ENCODE data around the gene FANCB. TPM values are rescaled to one million over a fixed set of nuclear protein-coding genes. Genes with fewer than 3 reads are reported as not detected.

FANCB gene
- total RNA-seq, 8 experiments from 2014 or later = 0.78 to 7.4 (median 2.5) TPM

DNA sequence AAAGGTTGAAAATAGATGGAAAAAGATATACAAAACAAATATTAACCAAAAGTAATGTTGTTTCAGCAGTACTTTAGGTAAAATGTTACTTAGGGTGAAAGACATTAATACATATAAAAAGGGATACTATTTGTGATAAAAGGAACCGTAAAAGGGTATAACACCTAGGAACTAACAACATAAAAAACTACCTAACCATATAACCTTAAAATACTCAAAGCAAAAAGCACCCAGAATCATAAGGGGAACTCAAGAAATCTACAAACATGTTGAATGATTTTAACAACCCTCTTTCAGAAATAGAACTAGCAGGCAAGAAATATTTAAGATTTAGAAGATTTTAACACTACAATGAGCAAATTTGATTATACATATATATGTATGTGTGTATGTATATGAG is 11.8 kb upstream of the FANCB start:
- H3K4me3 ChIP-seq = no peak overlapping the region

DNA sequence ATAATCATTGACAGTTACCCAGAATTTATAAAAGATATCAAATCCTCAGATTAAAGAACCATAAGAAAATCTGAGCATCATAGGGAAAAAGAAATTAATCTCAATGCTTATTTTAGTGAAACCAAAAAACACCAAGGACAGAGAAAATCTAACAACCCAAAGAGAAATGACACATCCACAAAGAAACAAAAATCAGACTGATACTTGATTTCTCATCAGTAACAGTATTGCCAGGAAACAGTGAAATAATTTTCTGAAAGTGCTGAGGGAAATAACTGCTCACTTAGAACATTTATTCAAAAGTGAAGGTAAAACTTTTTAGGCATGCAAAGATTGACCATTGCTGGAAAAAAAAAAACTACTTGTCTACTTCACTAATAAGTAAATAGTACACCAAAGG is 11.0 kb upstream of the FANCB start:
- ATAC-seq (replicated peaks in 6 of 8) = no peak
- in situ Hi-C loops (cut with MboI; ENCODE audit: low pct_unique_long_range_greater_than_20kb in 2 of 9, low sequenced_read_pairs in 9 of 9, unreplicated experiment in 9 of 9) = no loop called here
- H3K4me3 ChIP-seq = no peak overlapping the region
- no peaks in the 10 kb centered on the region for H3K4me1 ChIP-seq (replicated peaks in 1 of 2)
- no peak overlapping the region for H3K27ac ChIP-seq

More for the DNA sequence above, 11.8 kb upstream of the FANCB start:
- H3K27ac ChIP-seq = no peak overlapping the region
- no peaks in the 10 kb centered on the region for H3K4me1 ChIP-seq (replicated peaks in 1 of 2)
- ATAC-seq (replicated peaks in 6 of 8) = no peak
- 50 to 100% (median 80%) methylated on average over 1 of the region's 1 CpG; no CpG with 5 or more reads in 5 of the 10 experiments for WGBS, 10 experiments
- in situ Hi-C loops (cut with MboI; ENCODE audit: low pct_unique_long_range_greater_than_20kb in 2 of 9, low sequenced_read_pairs in 9 of 9, unreplicated experiment in 9 of 9) = no loop called here

DNA sequence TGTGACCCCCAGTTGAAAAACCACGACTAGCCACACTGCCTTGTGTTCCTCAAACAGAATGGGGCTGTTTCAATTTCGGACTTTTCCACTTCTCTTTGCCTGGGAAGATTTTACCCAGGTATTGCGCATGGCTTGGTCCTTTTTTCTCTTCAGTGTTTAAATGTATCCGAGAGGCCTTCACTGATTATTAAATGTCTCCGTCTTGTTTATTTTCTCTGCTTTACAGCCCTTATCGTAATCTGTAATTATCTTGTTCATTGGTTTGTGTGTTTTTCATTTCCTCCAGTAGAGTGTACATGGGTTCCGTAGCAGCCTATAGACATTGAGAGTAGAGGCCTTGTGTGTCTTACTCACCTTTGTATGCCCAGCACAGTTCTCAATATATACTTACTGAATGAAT is 2.8 kb upstream of the FANCB start:
- 48 to 100% (median 94%) methylated on average over 1 to 7 of the region's 7 CpGs; no CpG with 5 or more reads in 5 of the 10 experiments for WGBS, 10 experiments
- no peak overlapping the region for H3K27ac ChIP-seq
- no peaks in the 10 kb centered on the region for H3K4me1 ChIP-seq (replicated peaks in 1 of 2)
- in situ Hi-C loops (cut with MboI; ENCODE audit: low pct_unique_long_range_greater_than_20kb in 2 of 9, low sequenced_read_pairs in 9 of 9, unreplicated experiment in 9 of 9) = no loop called here
- H3K4me3 ChIP-seq = no peak overlapping the region
- ATAC-seq (replicated peaks in 6 of 8) = no peak

DNA sequence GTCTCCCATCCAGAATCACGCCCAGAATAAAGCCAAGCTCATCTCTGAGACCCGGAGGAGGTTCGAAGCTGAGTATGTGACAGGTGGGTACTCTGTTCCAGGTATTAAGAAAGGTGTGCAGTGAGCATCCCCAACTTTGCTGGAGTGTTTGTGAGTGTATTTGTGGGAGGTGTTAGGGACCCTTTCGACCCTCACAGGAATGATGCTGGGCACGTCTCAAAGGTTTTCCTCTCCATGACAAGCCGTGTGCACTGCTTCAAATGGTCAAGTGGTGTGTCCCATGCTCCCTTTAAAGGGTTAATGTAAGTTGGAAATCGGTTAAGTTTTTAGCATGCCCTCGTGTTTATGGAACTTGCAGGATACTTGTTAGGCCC is 794 bp upstream of the FANCB start:
- 39% methylated on average over 4 of the region's 8 CpGs; no CpG with 5 or more reads in 9 of the 10 experiments for WGBS, 10 experiments
- no peak for ATAC-seq (replicated peaks in 6 of 8)
- Histone ChIP-seq H3K4me1 (replicated peaks in 1 of 2) (no peaks in the 10 kb centered on the region), H3K4me3 (peak overlapping the region; percentile 61 to 90 (median 70)), H3K27ac (peak overlapping the region; percentile 80 to 83)
- in situ Hi-C loops (cut with MboI; ENCODE audit: low pct_unique_long_range_greater_than_20kb in 2 of 9, low sequenced_read_pairs in 9 of 9, unreplicated experiment in 9 of 9) = no loop called here

- H3K4me1 ChIP-seq (replicated peaks in 1 of 2) = no peaks in the 10 kb centered on the region
- no peak overlapping the region for H3K27ac ChIP-seq
- 0 to 68% (median 58%) methylated on average over 2 to 5 of the region's 7 CpGs; no CpG with 5 or more reads in 6 of the 10 experiments for WGBS, 10 experiments
- no peak for ATAC-seq (replicated peaks in 6 of 8)
- H3K4me3 ChIP-seq = peak overlapping the region; percentile 61 to 90 (median 70)
- in situ Hi-C loops (cut with MboI; ENCODE audit: low pct_unique_long_range_greater_than_20kb in 2 of 9, low sequenced_read_pairs in 9 of 9, unreplicated experiment in 9 of 9) = no loop called here
These were observed 514 bp downstream of the FANCB start for GRCh38 chrX:14872355-14872754.

DNA sequence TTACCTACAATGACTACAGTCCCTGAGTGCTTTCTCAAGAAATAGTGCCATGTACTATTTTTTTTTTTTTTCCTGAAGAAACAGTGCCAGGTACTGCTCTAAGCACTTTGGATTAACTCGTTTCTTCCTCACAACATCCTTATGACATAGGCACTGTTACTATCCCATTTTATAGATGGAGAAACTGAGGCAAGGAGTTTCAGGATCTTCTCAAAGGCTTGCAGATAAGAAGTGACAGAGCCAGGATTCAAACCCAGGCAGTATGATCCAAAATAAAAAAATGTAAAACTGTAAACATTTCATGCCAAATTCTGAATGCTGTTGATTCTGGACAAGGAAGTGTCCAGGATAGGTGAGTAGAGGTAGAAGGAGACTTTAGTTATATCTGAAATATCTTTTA is 1.1 kb downstream of the FANCB start:
- ATAC-seq (replicated peaks in 6 of 8) = no peak
- Histone ChIP-seq H3K27ac (no peak overlapping the region), H3K4me3 (no peak overlapping the region), H3K4me1 (replicated peaks in 1 of 2) (no peaks in the 10 kb centered on the region)
- in situ Hi-C loops (cut with MboI; ENCODE audit: low pct_unique_long_range_greater_than_20kb in 2 of 9, low sequenced_read_pairs in 9 of 9, unreplicated experiment in 9 of 9) = no loop called here
- WGBS, 10 experiments = 60 to 83% (median 60%) methylated on average over 1 of the region's 1 CpG; no CpG with 5 or more reads in 6 of the 10 experiments

GRCh38 chrX:14865201-14865600 is 7.7 kb downstream of the FANCB start:
- in situ Hi-C loops (cut with MboI; ENCODE audit: low pct_unique_long_range_greater_than_20kb in 2 of 9, low sequenced_read_pairs in 9 of 9, unreplicated experiment in 9 of 9) = no loop called here
- ATAC-seq (replicated peaks in 6 of 8) = no peak
- 0 to 100% (median 80%) methylated on average over 1 of the region's 1 CpG; no CpG with 5 or more reads in 6 of the 10 experiments for WGBS, 10 experiments
- Histone ChIP-seq H3K4me1 (replicated peaks in 1 of 2) (no peaks in the 10 kb centered on the region), H3K27ac (no peak overlapping the region), H3K4me3 (no peak overlapping the region)

DNA sequence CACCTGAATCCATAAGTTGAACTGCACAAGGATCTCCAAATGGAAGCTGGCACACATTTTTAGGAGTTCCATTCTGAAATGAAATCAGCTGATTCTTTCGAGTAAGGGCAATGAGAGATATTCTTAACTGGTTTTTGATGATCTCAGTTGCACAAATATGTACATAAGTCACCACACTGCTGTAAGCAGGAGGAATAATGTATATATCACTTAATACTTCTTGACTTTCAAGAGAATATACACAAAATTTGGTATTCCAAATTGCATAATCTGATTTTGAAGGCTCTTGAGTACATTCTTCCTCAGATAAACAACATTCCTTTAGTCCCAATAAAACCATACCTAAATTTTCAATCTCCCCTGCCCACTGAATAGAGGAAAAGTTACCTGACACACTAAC is 8.2 kb downstream of the FANCB start:
- WGBS, 10 experiments = 78 to 100% methylated on average over 1 of the region's 1 CpG; no CpG with 5 or more reads in 8 of the 10 experiments
- in situ Hi-C loops (cut with MboI; ENCODE audit: low pct_unique_long_range_greater_than_20kb in 2 of 9, low sequenced_read_pairs in 9 of 9, unreplicated experiment in 9 of 9) = no loop called here

DNA sequence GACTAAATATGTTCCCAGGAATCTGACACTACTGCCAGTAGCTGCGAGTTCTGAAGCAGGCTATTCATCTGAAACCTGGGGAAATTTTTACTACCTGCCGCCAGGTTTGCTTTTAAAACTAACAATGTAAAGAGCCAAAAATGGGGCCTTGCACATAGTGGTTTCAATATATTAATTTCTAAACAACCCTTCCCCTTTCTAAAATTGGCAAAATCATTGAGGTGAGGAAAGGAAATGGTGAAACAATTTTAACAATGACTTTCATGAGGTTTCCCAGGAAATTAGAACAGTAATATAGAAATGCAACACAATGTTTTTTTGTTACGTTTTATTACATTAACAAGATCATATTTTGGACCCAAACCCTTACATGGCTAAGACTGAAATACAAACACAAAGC is 21.3 kb downstream of the FANCB start:
- ATAC-seq (replicated peaks in 6 of 8) = no peak
- in situ Hi-C loops (cut with MboI; ENCODE audit: low pct_unique_long_range_greater_than_20kb in 2 of 9, low sequenced_read_pairs in 9 of 9, unreplicated experiment in 9 of 9) = no loop called here
- Histone ChIP-seq H3K4me3 (no peak overlapping the region), H3K27ac (no peak overlapping the region), H3K4me1 (replicated peaks in 1 of 2) (no peaks in the 10 kb centered on the region)
- 51 to 100% (median 100%) methylated on average over 1 to 3 of the region's 3 CpGs; no CpG with 5 or more reads in 5 of the 10 experiments for WGBS, 10 experiments

More for the DNA sequence above, 8.2 kb downstream of the FANCB start:
- Histone ChIP-seq H3K4me3 (no peak overlapping the region), H3K4me1 (replicated peaks in 1 of 2) (no peaks in the 10 kb centered on the region), H3K27ac (no peak overlapping the region)
- ATAC-seq (replicated peaks in 6 of 8) = peak in 1 of 8 experiments; percentile 20

GRCh38 chrX:14843666-14844065 is 29.2 kb downstream of the FANCB start:
- in situ Hi-C loops (cut with MboI; ENCODE audit: low pct_unique_long_range_greater_than_20kb in 2 of 9, low sequenced_read_pairs in 9 of 9, unreplicated experiment in 9 of 9) = no loop called here
- H3K4me1 ChIP-seq (replicated peaks in 1 of 2) = no peaks in the 10 kb centered on the region
- WGBS, 10 experiments = 62 to 100% (median 89%) methylated on average over 1 to 4 of the region's 4 CpGs; no CpG with 5 or more reads in 4 of the 10 experiments

GRCh38 chrX:14837155-14837554 is 35.7 kb downstream of the FANCB start:
- ATAC-seq (replicated peaks in 6 of 8) = no peak
- WGBS, 10 experiments = 35 to 100% (median 82%) methylated on average over 1 to 2 of the region's 2 CpGs; no CpG with 5 or more reads in 6 of the 10 experiments
- in situ Hi-C loops (cut with MboI; ENCODE audit: low pct_unique_long_range_greater_than_20kb in 2 of 9, low sequenced_read_pairs in 9 of 9, unreplicated experiment in 9 of 9) = no loop called here

More at GRCh38 chrX:14843666-14844065, 29.2 kb downstream of the FANCB start:
- H3K4me3 ChIP-seq = no peak overlapping the region
- no peak overlapping the region for H3K27ac ChIP-seq
- ATAC-seq (replicated peaks in 6 of 8) = no peak

GRCh38 chrX:14832586-14832985 is 40.3 kb downstream of the FANCB start:
- H3K27ac ChIP-seq = no peak overlapping the region

More at GRCh38 chrX:14837155-14837554, 35.7 kb downstream of the FANCB start:
- Histone ChIP-seq H3K4me3 (no peak overlapping the region), H3K27ac (no peak overlapping the region), H3K4me1 (replicated peaks in 1 of 2) (no peaks in the 10 kb centered on the region)

DNA sequence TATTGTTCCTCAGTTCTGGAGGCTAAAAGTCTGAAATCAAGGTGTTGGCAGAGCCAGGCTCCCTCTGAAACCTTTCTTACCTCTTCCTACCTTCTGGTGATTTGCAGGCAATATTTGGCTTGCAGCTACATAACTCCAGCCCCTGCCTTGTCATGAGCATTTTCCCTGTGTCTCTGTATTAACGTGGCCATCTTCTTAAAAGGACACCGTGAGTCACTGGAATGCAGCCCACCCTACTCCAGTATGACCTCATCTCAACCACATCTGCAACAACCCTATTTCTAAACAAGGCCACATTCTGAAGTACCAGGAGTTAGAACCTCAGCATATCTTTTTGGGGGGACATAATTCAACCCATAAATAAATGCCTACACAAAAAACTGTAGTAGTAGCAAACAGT is 40.7 kb downstream of the FANCB start:
- no peak overlapping the region for H3K4me3 ChIP-seq
- ATAC-seq (replicated peaks in 6 of 8) = no peak
- 60% methylated on average over 2 of the region's 2 CpGs; no CpG with 5 or more reads in 9 of the 10 experiments for WGBS, 10 experiments
- in situ Hi-C loops (cut with MboI; ENCODE audit: low pct_unique_long_range_greater_than_20kb in 2 of 9, low sequenced_read_pairs in 9 of 9, unreplicated experiment in 9 of 9) = no loop called here
- no peaks in the 10 kb centered on the region for H3K4me1 ChIP-seq (replicated peaks in 1 of 2)
- H3K27ac ChIP-seq = no peak overlapping the region

More at GRCh38 chrX:14832586-14832985, 40.3 kb downstream of the FANCB start:
- Histone ChIP-seq H3K4me3 (no peak overlapping the region), H3K4me1 (replicated peaks in 1 of 2) (no peaks in the 10 kb centered on the region)
- in situ Hi-C loops (cut with MboI; ENCODE audit: low pct_unique_long_range_greater_than_20kb in 2 of 9, low sequenced_read_pairs in 9 of 9, unreplicated experiment in 9 of 9) = no loop called here
- no peak for ATAC-seq (replicated peaks in 6 of 8)

GRCh38 chrX:14829643-14830042 is 43.2 kb downstream of the FANCB start:
- in situ Hi-C loops (cut with MboI; ENCODE audit: low pct_unique_long_range_greater_than_20kb in 2 of 9, low sequenced_read_pairs in 9 of 9, unreplicated experiment in 9 of 9) = no loop called here
- no peak for ATAC-seq (replicated peaks in 6 of 8)
- Histone ChIP-seq H3K4me3 (no peak overlapping the region), H3K27ac (no peak overlapping the region), H3K4me1 (replicated peaks in 1 of 2) (no peaks in the 10 kb centered on the region)
- WGBS, 10 experiments = 55 to 68% methylated on average over 2 of the region's 2 CpGs; no CpG with 5 or more reads in 8 of the 10 experiments

All from motor neuron (in vitro differentiated cells).